Measurements from ENCODE around the gene RNF149.
A peak's percentile ranks its signal among the peaks of the same experiment; 100 is the strongest.
"Not testable (repeated sequence)": the region's sequence is repeated elsewhere in the genome, so short reads cannot be mapped to it uniquely, and the experiment has no call there.

The RNF149 gene

GRCh38 chr2:101255501-101255900 lies 53.0 kb downstream of the RNF149 start:
- TF ChIP-seq, protein P1, sequence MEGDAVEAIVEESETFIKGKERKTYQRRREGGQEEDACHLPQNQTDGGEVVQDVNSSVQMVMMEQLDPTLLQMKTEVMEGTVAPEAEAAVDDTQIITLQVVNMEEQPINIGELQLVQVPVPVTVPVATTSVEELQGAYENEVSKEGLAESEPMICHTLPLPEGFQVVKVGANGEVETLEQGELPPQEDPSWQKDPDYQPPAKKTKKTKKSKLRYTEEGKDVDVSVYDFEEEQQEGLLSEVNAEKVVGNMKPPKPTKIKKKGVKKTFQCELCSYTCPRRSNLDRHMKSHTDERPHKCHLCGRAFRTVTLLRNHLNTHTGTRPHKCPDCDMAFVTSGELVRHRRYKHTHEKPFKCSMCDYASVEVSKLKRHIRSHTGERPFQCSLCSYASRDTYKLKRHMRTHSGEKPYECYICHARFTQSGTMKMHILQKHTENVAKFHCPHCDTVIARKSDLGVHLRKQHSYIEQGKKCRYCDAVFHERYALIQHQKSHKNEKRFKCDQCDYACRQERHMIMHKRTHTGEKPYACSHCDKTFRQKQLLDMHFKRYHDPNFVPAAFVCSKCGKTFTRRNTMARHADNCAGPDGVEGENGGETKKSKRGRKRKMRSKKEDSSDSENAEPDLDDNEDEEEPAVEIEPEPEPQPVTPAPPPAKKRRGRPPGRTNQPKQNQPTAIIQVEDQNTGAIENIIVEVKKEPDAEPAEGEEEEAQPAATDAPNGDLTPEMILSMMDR (IDR thresholded peaks at IDR 0.05; ENCODE audit: low read depth, low read length) = no peak
- no peak for DNase-seq (ENCODE audit: extremely low read depth, low read depth)

- DNase-seq (ENCODE audit: extremely low read depth, low read depth) = no peak
- TF ChIP-seq, protein P1 (IDR thresholded peaks at IDR 0.05; ENCODE audit: low read depth, low read length) = no peak
Observed at GRCh38 chr2:101253703-101254450, 54.6 kb downstream of the RNF149 start.

- TF ChIP-seq, protein P1 (IDR thresholded peaks at IDR 0.05; ENCODE audit: low read depth, low read length) = no peak
- DNase-seq (ENCODE audit: extremely low read depth, low read depth) = peak; percentile 28
Observed at GRCh38 chr2:101253013-101253702, 55.3 kb downstream of the RNF149 start.

- DNase-seq (ENCODE audit: extremely low read depth, low read depth) = peak; percentile 97
- TF ChIP-seq, protein P1 (IDR thresholded peaks at IDR 0.05; ENCODE audit: low read depth, low read length) = no peak
Observed at GRCh38 chr2:101252408-101253012, 56.0 kb downstream of the RNF149 start, which contains the start of gene CNOT11. Gene CNOT11, plus strand, starts transcription at chr2:101252886. Its CDS starts 79 bp downstream, at chr2:101252965.

GRCh38 chr2:101251844-101252407 lies 56.6 kb downstream of the RNF149 start:
- TF ChIP-seq, protein P1 (IDR thresholded peaks at IDR 0.05; ENCODE audit: low read depth, low read length) = peak; percentile 3
- no peak for DNase-seq (ENCODE audit: extremely low read depth, low read depth)

DNA sequence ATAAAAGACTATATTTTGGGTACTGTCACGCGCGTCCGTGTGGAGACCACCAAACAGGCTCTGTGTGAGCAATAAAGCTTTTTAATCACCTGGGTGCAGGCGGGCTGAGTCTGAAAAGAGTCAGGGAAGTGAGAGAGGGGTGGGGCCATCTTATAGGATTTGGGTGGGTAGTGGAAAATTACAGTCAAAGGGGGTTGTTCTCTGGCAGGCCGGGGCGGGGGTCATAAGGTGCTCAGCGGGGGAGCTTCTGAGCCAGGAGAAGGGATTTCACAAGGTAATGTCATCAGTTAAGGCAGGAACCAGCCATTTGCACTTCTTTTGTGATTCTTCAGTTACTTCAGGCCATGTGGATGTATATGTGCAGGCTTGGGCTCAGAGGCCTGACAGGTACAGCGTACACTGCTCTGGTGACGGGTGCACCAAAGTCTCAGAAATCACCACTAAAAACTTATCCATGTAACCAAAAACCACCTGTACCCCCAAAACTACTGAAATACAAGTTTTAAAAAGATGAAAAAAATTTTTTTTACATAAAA lies 57.2 kb downstream of the RNF149 start:
- DNase-seq (ENCODE audit: extremely low read depth, low read depth) = not testable (repeated sequence)

DNA sequence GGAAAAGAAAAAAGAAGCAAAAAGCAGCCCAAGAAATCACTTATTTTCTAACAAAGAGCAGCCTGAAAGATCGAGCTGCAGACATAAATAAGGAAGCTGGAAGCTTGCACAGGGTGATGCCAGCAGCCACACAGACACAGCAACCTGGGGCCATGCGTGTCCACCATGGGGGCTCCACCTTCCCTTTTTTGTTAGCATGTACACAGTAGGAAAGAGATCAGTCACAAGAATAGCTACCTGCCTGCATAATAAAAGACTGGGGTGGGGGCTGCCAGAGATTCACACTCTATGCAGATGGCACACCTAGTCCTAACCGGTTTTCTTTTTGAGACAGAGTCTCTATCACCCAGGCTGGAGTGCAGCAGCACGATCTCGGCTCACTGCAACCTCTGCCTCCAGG lies 58.7 kb downstream of the RNF149 start:
- DNase-seq (ENCODE audit: extremely low read depth, low read depth) = no peak
- TF ChIP-seq, protein P1 (IDR thresholded peaks at IDR 0.05; ENCODE audit: low read depth, low read length) = no peak

GRCh38 chr2:101248756-101249155 lies 59.7 kb downstream of the RNF149 start:
- DNase-seq (ENCODE audit: extremely low read depth, low read depth) = not testable (repeated sequence)

- DNase-seq (ENCODE audit: extremely low read depth, low read depth) = not testable (repeated sequence)
Observed at GRCh38 chr2:101245468-101245867, 63.0 kb downstream of the RNF149 start.

- not testable (repeated sequence) for DNase-seq (ENCODE audit: extremely low read depth, low read depth)
Observed at GRCh38 chr2:101244899-101245298, 63.6 kb downstream of the RNF149 start.

- not testable (repeated sequence) for DNase-seq (ENCODE audit: extremely low read depth, low read depth)
Observed at GRCh38 chr2:101244373-101244772, 64.1 kb downstream of the RNF149 start.

Data from AG09319 (cell line).